Measurements from ENCODE around the gene MSI2.

DNA sequence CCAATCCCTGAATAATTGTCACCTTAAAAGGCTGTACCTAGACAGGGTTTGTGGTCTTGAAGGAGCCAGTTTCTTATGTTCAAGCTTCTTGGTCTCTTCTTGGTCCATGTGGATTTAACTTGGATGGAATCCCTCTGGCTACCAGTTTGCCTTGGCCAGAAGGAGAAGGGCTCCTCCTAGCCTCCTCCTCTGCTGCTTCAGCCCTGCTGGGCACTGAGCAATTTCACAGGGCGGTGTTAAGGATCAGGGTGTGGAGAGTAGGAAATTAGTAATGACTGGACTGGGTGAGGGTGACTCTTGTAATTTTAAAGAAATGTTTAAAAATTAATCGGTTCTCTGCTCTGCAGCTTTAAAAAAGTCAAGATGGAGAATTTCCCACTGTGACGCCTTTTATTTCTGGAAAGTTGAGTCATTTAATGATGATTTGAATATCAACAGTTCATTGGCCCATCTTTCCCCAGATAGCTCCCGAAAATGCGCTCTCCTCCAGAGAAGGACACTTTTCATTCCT, 96.4 kb downstream of the MSI2 start:
- no peak for TF ChIP-seq SIN3A (IDR thresholded peaks at IDR 0.05; ENCODE audit: borderline replicate concordance, low read depth, low read length)
- no peak for TF ChIP-seq RXRA (IDR thresholded peaks at IDR 0.05; ENCODE audit: borderline replicate concordance, low read depth)
- no peak for TF ChIP-seq POLR2AphosphoS5 (IDR thresholded peaks at IDR 0.05; ENCODE audit: low read depth, low read length)
- TF ChIP-seq ELF1 (IDR thresholded peaks at IDR 0.05): no peak
- TF ChIP-seq CTCF (IDR thresholded peaks at IDR 0.05): no peak
- no peak for TF ChIP-seq YY1 (IDR thresholded peaks at IDR 0.05; ENCODE audit: low read depth)
- TF ChIP-seq USF2 (IDR thresholded peaks at IDR 0.05; ENCODE audit: borderline replicate concordance, low read depth, low read length): no peak
- no peak for TF ChIP-seq TAF1 (IDR thresholded peaks at IDR 0.05; ENCODE audit: borderline replicate concordance, low read depth, low read length)
- TF ChIP-seq JUND (IDR thresholded peaks at IDR 0.05): no peak
- no peak for TF ChIP-seq GATA2 (CRISPR knock-in tag; IDR thresholded peaks at IDR 0.05)
- TF ChIP-seq RFX5 (IDR thresholded peaks at IDR 0.05; ENCODE audit: low read length): no peak
- TF ChIP-seq MXI1 (IDR thresholded peaks at IDR 0.05; ENCODE audit: low read depth, low read length): no peak
- no peak for TF ChIP-seq RAD21 (IDR thresholded peaks at IDR 0.05; ENCODE audit: low read length)
- TF ChIP-seq NRF1 (IDR thresholded peaks at IDR 0.05; ENCODE audit: low read depth, low read length): no peak
